ENCODE measurements around the gene CDK18.

DNA sequence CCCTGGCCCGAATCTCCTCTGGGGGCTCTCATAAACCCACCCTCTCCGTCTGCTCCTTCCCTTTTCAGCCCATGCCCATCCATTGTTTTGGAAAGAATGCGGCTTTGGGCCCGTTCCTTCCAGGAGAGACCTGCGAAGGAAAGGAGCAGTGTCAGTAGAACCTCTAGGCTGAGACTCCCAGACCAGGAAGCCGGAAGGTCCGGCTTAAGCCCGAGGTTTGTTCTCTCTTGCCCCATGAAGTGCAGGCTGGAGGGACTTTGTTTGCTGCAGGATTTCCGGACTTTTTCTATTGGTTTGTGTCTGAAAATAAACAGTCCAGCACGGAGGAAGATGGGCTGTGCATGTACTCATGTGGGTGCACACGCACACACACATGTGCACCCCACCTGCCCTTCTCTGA lies 77.6 kb downstream of the CDK18 start:
- TF ChIP-seq, protein P1, sequence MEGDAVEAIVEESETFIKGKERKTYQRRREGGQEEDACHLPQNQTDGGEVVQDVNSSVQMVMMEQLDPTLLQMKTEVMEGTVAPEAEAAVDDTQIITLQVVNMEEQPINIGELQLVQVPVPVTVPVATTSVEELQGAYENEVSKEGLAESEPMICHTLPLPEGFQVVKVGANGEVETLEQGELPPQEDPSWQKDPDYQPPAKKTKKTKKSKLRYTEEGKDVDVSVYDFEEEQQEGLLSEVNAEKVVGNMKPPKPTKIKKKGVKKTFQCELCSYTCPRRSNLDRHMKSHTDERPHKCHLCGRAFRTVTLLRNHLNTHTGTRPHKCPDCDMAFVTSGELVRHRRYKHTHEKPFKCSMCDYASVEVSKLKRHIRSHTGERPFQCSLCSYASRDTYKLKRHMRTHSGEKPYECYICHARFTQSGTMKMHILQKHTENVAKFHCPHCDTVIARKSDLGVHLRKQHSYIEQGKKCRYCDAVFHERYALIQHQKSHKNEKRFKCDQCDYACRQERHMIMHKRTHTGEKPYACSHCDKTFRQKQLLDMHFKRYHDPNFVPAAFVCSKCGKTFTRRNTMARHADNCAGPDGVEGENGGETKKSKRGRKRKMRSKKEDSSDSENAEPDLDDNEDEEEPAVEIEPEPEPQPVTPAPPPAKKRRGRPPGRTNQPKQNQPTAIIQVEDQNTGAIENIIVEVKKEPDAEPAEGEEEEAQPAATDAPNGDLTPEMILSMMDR (IDR thresholded peaks at IDR 0.05; ENCODE audit: insufficient read depth, low read length): no peak
- no peak for TF ChIP-seq POLR2AphosphoS5 (IDR thresholded peaks at IDR 0.05; ENCODE audit: low read depth)
